Prostate gland (tissue), 2 donors: ENCODE measurements around the gene NR2F2. TPM values are rescaled to one million over a fixed set of nuclear protein-coding genes. Genes with fewer than 3 reads are reported as not detected.
A peak's percentile ranks its signal among the peaks of the same experiment; 100 is the strongest.

Source experiments
- DNase-seq: peaks from one replicate; pipeline ENCODE4 v3.0.0-alpha.2; 2019; ENCODE audit warnings: low spot score
- H3K27ac ChIP-seq, 2 donors: fragments of 200-600 bp; sonication (generic); 2 replicates each; pipeline ENCODE4 v1.5.1; 2017 to 2019
- H3K27me3 ChIP-seq: fragments of 200-600 bp; sonication (generic); replicated peaks from 2 replicates; pipeline ENCODE4 v1.5.1; 2019; ENCODE audit not compliant: insufficient read depth
- H3K36me3 ChIP-seq, 2 donors: fragments of 200-600 bp; sonication (generic); 1 replicate in 1 of 2; 2 replicates in 1 of 2; pipeline versions ENCODE4 v1.5.1 to v1.8.1; 2017 to 2019
- H3K4me1 ChIP-seq: fragments of 200-600 bp; sonication (generic); replicated peaks from 2 replicates; pipeline ENCODE4 v1.5.1; 2019
- H3K4me3 ChIP-seq, 2 donors: fragments of 200-600 bp; sonication (generic); 2 replicates each; pipeline ENCODE4 v1.5.1; 2017 to 2019
- H3K9me3 ChIP-seq: fragments of 200-600 bp; sonication (generic); 2 replicates; pipeline ENCODE4 v1.5.1; 2017
- CTCF ChIP-seq, 4 experiments: fragments of 200-600 bp in 2 of 4; fragments of 450-650 bp in 2 of 4; sonication (generic) in 2 of 4; IDR thresholded peaks; 1 replicate in 3 of 4; 2 replicates in 1 of 4; pipeline ENCODE4 v1.5.1; 2016 to 2019; ENCODE audit warnings: antibody characterized with exemption in 4 of 4, mild to moderate bottlenecking in 2 of 4, moderate library complexity in 2 of 4
- POLR2A ChIP-seq: fragments of 450-650 bp; IDR thresholded peaks from one replicate; pipeline ENCODE4 v1.6.1; 2016; ENCODE audit warnings: antibody characterized with exemption, mild to moderate bottlenecking
- POLR2AphosphoS5 ChIP-seq: sonication (generic); formaldehyde crosslinking; IDR thresholded peaks from one replicate; pipeline ENCODE4 v1.6.1; 2017; ENCODE audit warnings: antibody characterized with exemption
- WGBS: methylation state at CpG from one replicate; pipeline ENCODE4 v1.1.5; 2018; 5-methylcytosine and 5-hydroxymethylcytosine counted together
- intact Hi-C: fragments of 100-400 bp; cut with DNase I; formaldehyde crosslinking; loops from one replicate; pipeline ENCODE4 v1.14.2; 2022
- total RNA-seq, 2 donors: library from RNA; depleted of rRNA; stranded (reverse); fragments of >200 nt; gene quantifications; one replicate each; pipeline ENCODE4 v1.1.0, GENCODE V29; 2016

Gene NR2F2
- total RNA-seq, 2 donors from 2014 or later: 48.7 to 58.1 TPM

DNA sequence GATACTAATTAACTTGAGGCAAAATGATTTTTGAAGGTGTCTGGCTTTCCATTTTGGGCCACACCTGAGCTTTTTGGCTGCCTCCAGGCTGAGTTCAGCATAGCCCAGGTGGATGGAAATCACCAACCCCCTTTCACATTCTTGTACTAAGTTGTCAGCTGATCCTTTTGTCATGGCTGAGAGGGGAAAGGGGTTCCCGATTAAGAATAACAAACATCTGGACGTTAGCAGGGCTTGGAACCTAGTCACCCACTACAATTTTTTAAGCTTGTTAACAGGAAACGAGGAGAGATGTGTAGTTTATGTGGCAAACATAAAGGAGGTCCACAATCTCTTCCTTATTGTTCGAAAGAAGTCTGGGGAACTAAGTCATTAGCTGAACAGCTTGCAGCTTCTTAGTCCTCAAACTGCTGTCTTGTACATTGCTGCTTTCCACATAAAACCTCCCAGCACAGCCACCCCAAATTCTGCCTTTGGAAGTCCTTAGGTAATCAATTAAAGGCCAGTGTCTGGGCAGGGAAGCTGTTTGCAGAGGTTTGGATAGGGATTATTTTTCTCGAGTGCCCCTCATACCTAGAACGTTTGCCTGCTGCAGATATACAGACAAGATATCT, 5.0 kb downstream of the NR2F2 start:
- DNase-seq: no peak
- Histone ChIP-seq H3K27ac (peak overlapping the region; percentile 91 to 95), H3K27me3 (no peaks in the 10 kb centered on the region), H3K36me3 (no peaks in the 10 kb centered on the region), H3K4me3 (peak overlapping the region; percentile 73 to 76), H3K9me3 (no peaks in the 10 kb centered on the region), H3K4me1 (no peaks in the 10 kb centered on the region)
- under 1% methylated on average over 6 of the region's 6 CpGs for WGBS
- intact Hi-C loops: no loop called here
- TF ChIP-seq POLR2A (no peak), POLR2AphosphoS5 (no peak), CTCF (IDR thresholded peaks at IDR 0.05) (no peak)

DNA sequence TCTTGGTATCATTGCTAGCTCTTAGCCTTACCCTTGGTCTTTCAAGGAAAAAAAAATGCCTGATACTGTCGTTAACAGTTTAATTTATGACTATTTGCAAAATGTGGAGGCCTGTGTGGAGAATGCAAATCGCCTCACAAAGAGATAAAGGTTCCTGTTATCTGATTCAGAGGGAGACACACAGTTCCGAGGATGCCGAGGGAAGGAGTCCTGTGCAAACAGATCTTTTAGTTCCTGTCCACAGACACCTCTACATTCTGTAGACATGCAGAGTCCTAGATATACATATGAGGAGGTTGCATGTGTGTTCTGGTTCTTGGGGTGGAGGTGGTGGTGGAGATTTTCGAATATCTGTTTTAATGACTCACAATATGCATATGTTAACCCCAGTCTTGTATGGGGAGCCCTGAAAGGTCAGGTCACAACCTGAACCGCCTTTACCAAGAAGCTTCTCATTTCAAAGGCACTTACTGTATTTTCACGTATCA, 5.7 kb downstream of the NR2F2 start:
- peak; percentile 40 for TF ChIP-seq POLR2AphosphoS5
- no peak for TF ChIP-seq POLR2A
- Histone ChIP-seq H3K9me3 (no peaks in the 10 kb centered on the region), H3K27ac (peak overlapping the region; percentile 91 to 95), H3K4me1 (no peaks in the 10 kb centered on the region), H3K4me3 (peak overlapping the region; percentile 73 to 76), H3K36me3 (no peaks in the 10 kb centered on the region), H3K27me3 (no peaks in the 10 kb centered on the region)
- peak; percentile 54 for DNase-seq
- intact Hi-C loops: no loop called here
- 4% methylated on average over 7 of the region's 7 CpGs for WGBS

- H3K27me3 ChIP-seq: no peaks in the 10 kb centered on the region
- intact Hi-C loops: no loop called here
- DNase-seq: peak; percentile 75
- peak overlapping the region; percentile 91 to 95 for H3K27ac ChIP-seq
- WGBS: 1% methylated on average over 9 of the region's 9 CpGs
- no peaks in the 10 kb centered on the region for H3K4me1 ChIP-seq
- TF ChIP-seq POLR2A (no peak), CTCF (IDR thresholded peaks at IDR 0.05) (no peak), POLR2AphosphoS5 (peak; percentile 29)
- no peaks in the 10 kb centered on the region for H3K9me3 ChIP-seq
- H3K36me3 ChIP-seq: no peaks in the 10 kb centered on the region
- peak overlapping the region; percentile 73 to 76 for H3K4me3 ChIP-seq
Measured at GRCh38 chr15:96336596-96337364, 6.3 kb downstream of the NR2F2 start.

- H3K4me1 ChIP-seq: no peaks in the 10 kb centered on the region
- H3K4me3 ChIP-seq: peak overlapping the region; percentile 73 to 76
- no peak for DNase-seq
- WGBS: 2% methylated on average over 14 of the region's 14 CpGs
- no peaks in the 10 kb centered on the region for H3K27me3 ChIP-seq
- no peaks in the 10 kb centered on the region for H3K9me3 ChIP-seq
- intact Hi-C loops: no loop called here
- TF ChIP-seq POLR2A (no peak), POLR2AphosphoS5 (no peak), CTCF (IDR thresholded peaks at IDR 0.05) (no peak)
- H3K27ac ChIP-seq: peak overlapping the region; percentile 91 to 95
- no peaks in the 10 kb centered on the region for H3K36me3 ChIP-seq
Measured at GRCh38 chr15:96337365-96338023, 7.0 kb downstream of the NR2F2 start.

DNA sequence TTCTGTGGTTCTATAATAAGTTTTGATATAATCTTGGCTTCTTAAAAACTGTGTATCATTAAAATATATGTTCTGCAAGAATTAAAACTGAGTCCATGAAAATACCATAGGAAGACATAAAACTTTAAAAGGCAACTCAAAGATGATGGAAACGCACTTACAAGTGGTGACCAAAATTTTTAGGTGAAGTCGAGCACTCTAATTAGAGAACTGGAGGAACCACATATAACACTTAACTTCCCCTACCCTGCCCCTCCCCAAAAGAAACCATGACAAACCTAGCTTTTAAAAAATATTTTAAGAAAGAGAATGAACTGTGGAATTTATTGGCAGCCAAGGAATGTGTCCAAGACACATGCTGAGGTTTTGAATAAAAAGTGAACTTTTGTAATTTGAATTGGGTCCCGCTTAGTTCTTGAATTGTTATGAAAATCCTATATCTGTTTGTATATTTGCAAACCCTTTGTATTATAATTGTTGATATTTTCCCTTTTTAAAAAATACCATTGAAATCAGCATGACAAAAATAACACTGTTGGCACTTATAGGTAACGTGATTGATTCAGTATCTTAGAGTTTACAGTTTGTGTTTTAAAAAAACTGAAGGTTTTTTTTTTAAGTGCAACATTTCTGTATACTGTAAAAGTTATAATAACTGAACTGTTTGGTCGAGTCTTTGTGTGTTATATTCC, 7.7 kb downstream of the NR2F2 start:
- Histone ChIP-seq H3K4me1 (no peaks in the 10 kb centered on the region), H3K27me3 (no peaks in the 10 kb centered on the region), H3K9me3 (no peaks in the 10 kb centered on the region), H3K36me3 (no peaks in the 10 kb centered on the region), H3K27ac (peak overlapping the region; percentile 91 to 95), H3K4me3 (peak overlapping the region; percentile 73 to 76)
- DNase-seq: no peak
- 16% methylated on average over 5 of the region's 5 CpGs for WGBS
- no peak for TF ChIP-seq POLR2A
- TF ChIP-seq CTCF (IDR thresholded peaks at IDR 0.05): no peak
- TF ChIP-seq POLR2AphosphoS5: no peak
- intact Hi-C loops: no loop called here
